Thyroid gland (tissue), 4 donors: ENCODE results near the gene AXDND1.

Experiments
- POLR2A ChIP-seq, 2 donors: fragments of 450-650 bp; IDR thresholded peaks; one replicate each; pipeline ENCODE4 v1.6.1; 2017; ENCODE audit warnings: antibody characterized with exemption in 2 of 2, mild to moderate bottlenecking in 2 of 2, moderate library complexity in 1 of 2
- TF ChIP-seq, protein P1 (sequence below), 6 experiments: fragments of 200-600 bp in 3 of 6; fragments of 450-650 bp in 3 of 6; sonication (generic) in 3 of 6; IDR thresholded peaks; one replicate each; pipeline ENCODE4 v1.5.1; 2016 to 2019; ENCODE audit warnings: antibody characterized with exemption in 6 of 6, mild to moderate bottlenecking in 2 of 6, inconsistent platforms in 1 of 6, moderate library complexity in 1 of 6

- TF ChIP-seq, protein P1, sequence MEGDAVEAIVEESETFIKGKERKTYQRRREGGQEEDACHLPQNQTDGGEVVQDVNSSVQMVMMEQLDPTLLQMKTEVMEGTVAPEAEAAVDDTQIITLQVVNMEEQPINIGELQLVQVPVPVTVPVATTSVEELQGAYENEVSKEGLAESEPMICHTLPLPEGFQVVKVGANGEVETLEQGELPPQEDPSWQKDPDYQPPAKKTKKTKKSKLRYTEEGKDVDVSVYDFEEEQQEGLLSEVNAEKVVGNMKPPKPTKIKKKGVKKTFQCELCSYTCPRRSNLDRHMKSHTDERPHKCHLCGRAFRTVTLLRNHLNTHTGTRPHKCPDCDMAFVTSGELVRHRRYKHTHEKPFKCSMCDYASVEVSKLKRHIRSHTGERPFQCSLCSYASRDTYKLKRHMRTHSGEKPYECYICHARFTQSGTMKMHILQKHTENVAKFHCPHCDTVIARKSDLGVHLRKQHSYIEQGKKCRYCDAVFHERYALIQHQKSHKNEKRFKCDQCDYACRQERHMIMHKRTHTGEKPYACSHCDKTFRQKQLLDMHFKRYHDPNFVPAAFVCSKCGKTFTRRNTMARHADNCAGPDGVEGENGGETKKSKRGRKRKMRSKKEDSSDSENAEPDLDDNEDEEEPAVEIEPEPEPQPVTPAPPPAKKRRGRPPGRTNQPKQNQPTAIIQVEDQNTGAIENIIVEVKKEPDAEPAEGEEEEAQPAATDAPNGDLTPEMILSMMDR (IDR thresholded peaks at IDR 0.05): no peak
- TF ChIP-seq POLR2A (IDR thresholded peaks at IDR 0.05): no peak
Measured at GRCh38 chr1:179516976-179517705, 151.4 kb downstream of the AXDND1 start.
